GM12874 (cell line): ENCODE results near the gene PLCL2.

Experiments used
- TF ChIP-seq, protein P1 (sequence below): IDR thresholded peaks from 2 replicates; pipeline ENCODE4 v1.5.1; 2011; ENCODE audit warnings: low read depth, mild to moderate bottlenecking, control low read depth, low read length, moderate library complexity; ENCODE audit not compliant: insufficient read depth

Gene PLCL2

DNA sequence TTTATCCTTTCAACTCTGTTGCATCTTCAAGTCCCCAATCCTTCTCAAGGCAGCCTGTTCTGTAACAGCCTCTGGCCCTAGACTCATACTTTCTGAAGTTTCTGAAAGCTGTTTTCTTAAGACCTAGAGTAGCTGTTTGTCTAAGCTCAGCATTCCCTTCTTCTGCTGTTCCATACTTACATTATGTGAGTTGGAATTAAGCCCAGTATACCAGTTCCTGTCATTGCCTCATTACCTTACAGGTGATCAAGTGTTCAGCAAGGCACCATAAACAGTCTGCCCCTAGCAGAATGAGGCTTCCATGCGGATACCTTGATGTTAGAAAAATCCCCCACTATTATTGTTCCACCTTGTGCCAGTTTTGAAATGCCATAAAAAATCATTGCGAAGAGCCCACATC, 180.6 kb downstream of the PLCL2 start:
- TF ChIP-seq, protein P1, sequence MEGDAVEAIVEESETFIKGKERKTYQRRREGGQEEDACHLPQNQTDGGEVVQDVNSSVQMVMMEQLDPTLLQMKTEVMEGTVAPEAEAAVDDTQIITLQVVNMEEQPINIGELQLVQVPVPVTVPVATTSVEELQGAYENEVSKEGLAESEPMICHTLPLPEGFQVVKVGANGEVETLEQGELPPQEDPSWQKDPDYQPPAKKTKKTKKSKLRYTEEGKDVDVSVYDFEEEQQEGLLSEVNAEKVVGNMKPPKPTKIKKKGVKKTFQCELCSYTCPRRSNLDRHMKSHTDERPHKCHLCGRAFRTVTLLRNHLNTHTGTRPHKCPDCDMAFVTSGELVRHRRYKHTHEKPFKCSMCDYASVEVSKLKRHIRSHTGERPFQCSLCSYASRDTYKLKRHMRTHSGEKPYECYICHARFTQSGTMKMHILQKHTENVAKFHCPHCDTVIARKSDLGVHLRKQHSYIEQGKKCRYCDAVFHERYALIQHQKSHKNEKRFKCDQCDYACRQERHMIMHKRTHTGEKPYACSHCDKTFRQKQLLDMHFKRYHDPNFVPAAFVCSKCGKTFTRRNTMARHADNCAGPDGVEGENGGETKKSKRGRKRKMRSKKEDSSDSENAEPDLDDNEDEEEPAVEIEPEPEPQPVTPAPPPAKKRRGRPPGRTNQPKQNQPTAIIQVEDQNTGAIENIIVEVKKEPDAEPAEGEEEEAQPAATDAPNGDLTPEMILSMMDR = no peak

DNA sequence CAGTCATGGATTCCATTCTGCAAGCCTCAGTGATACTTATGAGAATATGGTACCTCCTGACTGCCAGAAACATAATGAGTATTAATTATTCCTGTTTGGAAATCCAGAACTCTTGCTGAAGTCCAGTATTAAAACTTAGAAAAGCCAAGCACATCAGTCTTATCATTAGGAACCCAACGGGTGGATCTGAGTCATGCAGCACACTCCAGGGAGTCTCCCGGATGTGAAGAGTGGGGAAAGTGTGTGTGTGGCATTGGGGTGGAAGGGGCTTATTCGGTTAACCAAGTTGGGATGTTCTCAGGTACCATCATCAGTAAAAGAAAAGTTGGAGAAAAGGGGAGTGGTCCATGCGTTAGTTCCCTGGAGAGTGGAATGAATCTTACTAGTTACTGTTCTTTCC, 181.1 kb downstream of the PLCL2 start:
- TF ChIP-seq, protein P1 = no peak

DNA sequence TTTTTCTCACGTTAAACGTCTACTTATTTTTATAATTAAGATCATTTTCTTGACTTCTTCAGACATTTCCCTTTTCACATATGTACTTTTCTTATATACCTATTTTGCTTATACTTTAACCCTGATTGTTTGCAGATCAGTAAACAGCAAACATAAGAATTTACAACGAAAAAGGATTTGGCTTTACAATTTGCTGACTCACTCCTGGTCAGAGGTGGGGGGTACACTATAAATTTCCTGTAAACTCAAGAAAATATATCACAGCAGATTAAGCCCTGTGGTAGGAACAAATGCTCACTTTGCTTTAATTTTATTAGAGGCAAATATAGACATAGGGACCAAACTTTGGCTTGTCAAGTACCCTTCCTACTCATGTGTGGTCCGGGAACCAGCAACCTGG, 185.0 kb downstream of the PLCL2 start:
- TF ChIP-seq, protein P1 = no peak

DNA sequence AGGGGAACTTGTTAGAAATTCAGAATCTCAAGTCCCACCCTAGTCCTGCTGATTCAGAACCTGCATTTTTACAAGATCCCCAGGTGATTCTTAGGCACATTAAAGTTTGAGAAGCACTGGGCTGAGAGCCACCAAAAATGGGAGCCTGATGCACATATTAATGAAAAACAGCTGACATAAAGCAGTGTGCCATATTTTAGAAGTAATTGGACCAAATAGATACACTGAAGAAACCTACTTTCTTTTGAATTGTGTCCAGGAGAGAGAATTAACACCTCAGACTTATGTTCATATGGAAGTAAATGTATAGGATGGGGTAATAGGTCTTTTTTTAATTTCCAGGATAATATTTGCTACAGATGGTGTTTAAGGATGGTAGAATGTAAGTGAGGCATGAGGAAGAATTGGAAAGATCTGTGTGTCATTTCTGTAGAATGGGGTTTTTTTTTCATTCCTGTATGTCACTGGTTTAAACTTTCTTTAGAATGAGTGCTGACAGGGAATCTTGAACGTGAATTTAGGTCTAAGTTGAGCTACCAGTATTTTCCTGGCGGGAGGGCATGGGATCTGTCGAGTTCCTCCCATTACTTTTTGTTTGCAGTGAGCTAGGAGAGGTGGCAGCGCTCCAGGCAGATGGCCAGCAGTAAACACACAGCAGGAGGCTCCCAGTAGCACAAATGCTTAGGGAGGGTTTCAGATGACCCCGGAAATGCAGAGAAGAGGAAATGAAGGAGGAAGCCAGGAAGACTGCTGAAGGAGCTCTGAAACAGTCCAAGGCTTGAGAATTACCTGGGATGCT, 185.6 kb downstream of the PLCL2 start:
- TF ChIP-seq, protein P1 = no peak

DNA sequence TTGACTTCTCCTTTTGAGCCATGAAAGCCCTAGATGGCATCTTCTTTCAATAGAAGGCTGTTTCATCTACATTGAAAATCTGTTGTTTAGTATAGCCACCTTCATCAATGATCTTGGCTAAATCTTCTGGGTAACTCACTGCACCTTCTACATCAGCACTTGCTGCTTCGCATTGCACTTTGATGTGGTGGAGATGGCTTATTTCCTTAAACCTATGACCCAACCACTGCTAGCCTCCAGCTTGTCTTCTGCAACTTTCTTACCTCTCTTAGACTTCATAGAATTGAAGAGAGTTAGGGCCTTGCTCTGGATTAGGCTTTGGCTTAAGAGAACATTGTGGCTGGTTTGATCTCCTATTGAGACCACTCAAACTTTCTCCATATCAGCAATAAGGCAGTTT, 189.8 kb downstream of the PLCL2 start:
- TF ChIP-seq, protein P1 = no peak

DNA sequence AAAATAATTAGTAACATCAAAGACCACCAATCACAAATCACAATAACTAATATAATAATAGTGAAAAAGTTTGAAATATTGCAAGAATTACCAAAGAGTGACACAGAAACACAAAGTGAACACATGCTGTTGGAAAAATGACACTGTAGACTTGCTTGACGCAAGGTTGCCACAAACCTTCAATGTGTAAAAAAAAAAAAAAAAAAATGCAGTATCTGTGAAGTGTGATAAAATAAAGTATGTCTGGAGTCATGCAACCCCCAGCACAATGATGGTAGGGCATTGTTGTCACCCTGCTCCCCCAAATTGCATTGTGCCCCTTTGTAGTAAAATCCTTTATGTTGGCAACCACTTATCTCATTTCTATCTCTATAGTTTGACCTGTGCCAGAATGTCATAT, 190.6 kb downstream of the PLCL2 start:
- TF ChIP-seq, protein P1 = no peak

DNA sequence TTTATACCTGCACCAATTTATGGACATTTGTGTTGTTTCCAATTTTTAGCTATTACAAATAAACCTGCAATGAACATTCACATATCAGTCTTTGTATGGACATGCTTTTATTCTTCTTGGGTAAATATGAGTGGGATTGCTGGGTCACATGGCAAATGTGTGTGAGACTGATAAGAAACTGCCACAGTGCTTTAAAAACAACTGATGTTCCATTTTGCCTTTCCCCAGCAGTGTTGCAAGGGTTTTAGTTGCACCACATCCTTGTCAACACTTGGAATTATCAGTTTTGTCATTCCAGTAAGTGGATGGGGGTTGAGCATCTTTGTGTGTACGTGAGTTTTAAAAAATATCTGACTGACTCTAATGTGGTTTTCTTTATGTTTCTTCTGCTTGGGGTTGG, 191.2 kb downstream of the PLCL2 start:
- TF ChIP-seq, protein P1 = no peak
